Measurements from ENCODE around the gene ATG101.

ATG101 gene, protein sequence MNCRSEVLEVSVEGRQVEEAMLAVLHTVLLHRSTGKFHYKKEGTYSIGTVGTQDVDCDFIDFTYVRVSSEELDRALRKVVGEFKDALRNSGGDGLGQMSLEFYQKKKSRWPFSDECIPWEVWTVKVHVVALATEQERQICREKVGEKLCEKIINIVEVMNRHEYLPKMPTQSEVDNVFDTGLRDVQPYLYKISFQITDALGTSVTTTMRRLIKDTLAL

DNA sequence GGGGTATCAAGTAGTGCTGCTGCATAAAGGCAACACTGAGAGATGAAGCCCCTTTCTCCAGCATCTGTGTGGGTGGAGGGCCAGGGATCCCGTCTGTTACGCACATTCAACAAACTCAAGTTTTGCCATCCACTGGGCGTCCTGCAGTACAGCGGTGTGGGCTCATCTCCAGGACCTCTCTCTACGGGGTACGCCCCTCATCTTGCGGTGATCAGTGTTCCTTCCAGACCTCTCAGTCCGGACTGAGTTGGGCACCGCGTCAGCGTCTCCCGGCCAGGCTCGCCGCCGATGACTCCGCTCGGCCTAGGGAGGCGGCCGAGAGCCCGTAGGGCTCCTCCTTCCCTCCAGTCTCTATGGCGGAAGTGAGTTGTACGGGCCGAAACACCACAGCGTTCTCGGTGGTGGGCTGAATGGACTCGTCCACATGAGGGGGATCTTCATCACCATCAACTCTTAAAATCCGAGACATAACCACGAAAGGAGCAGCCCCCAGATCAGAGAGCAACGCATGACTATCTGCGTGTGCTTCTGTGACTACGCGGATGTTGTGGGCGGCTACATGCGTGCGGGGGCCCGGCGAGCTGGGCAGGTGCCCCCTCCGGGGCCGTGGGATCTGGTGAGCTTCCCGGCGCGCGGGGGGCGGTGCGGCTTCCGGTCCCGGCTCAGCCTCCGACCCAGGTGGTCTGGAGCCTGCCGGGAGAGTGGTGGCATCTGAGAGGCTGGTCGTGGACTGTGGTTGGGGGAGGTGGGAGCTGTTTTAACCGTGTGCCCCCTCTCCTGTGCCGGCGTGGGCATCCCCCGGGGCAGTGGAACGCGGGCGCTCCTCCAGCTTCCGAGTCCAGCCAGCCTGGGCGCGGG is at the start of gene ATG101:
Gene ATG101 (plus strand): TSS at position 652 of the 858 bp plus-strand sequence. CDS start 3,673 bp downstream, outside the sequence.
- peak; percentile 91 for DNase-seq

GRCh38 chr12:52020539-52021336 is 49.0 kb upstream of the ATG101 start:
- DNase-seq: peak; percentile 72

- DNase-seq: no peak
Observed at GRCh38 chr12:52022841-52023181, 47.0 kb upstream of the ATG101 start.

DNA sequence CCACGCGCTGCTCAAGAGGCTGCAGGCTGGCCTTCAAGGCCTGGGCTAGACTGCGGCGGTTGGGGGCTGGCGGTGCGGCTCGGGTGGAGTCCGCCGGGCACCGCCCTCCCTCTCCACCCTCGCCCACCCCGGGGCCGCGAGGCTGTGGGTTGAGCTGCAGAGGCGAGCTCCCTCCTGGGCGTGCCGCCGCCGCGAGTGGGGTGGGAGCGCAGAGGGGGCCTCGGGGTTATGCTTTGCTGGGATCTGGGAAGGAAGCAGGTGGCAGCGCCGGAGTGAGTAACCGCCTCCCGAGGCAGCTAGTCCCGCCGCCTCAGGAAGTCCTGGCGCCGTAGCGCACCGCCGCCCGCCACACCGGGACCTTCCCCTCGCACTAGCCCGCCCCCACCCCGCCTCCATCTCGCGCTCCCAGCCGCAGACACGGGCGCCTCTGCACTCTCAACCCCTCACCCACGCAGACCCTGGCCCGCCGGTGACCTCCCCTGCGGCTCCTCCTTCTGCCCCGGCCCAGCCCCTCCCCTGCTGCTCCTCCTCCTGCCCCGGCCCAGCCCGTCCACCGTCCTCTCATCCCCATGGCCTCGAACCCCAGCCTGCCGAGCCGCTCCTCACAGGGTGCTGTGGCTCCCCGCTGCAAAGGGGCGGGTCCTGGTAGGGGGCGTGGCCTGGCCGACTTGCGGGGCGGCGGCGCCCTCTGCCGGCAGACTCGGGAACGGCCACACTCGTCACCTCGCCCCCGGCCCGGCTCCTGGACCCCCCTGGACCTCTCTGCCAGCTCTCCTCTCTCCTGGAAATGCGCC is 46.4 kb upstream of the ATG101 start:
- DNase-seq: peak; percentile 67

GRCh38 chr12:52023976-52024688 is 45.6 kb upstream of the ATG101 start:
- DNase-seq: no peak

DNA sequence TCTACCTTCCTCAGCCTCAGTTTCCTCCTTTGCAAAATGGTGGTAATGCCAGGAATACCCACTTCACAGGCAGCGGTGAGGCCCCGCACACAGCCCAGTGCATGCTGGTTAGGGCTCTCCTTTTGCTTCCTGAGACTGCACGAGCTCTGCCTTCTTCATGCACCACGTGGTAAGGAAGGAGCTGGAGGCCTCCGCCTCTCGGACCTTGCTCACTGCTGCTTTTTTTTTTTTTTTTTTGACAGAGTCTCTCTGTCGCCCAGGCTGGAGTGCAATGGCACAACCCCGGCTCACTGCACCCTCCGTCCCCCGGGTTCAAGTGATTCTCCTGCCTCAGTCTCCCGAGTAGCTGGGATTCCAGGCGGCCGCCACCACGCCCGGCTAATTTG is 44.9 kb upstream of the ATG101 start:
- peak; percentile 94 for DNase-seq

DNA sequence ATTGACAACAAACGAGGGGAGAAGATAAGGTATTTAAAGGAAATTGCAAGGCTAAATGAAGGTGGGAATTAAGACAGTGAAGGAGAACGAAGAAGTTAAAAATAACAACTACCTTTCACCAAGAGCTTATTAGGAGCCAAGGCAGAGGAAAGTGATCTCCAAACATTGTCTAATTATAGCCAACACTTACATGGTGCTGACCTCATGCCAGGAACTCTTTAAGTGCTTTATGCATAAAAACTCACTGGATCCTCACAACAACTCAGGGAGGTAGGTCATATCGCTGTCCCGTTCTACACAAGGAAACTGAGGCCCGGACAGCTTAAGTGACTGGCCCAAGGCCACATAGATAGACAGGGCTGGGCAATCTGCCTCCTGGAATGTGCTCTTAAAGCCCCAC is 43.5 kb upstream of the ATG101 start:
- DNase-seq: no peak

DNA sequence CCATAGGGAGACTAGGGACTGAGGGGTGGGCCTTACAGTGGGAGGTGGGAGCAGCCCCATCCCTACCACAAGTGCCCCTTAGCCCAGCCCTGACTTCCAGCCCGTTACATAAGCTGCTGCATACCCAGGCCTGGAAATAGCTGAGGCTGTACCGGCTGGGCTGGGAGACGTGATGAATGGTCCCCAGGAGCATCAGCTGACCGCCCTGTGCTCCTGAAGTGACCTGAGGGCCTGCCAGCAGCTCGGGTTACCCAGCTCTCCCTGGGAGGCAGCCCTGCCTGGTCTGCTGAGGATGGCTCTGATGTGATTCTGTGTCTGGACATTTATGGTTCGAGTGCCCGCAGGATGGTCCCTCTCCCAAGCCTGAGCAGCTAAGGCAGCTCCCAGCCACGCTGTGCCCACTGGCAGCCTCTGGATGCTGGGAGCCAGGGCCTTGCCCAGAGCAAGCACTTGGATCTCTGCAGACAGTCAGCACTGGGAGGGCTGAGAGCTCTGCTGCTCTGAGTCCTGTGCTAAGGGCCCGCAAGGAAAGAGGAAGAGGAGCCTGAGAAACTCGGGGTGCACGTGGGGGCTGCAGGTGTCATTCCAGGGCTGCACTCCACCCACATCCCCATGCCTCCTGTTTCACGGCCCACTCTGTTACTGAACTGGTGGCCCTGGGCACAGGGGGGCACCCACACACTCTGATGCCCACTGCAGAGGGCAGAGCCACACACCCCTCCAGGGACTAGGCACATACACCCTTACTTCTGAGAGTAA is 42.5 kb upstream of the ATG101 start:
- DNase-seq: peak; percentile 35

GRCh38 chr12:52029685-52030084 is 40.1 kb upstream of the ATG101 start:
- no peak for DNase-seq

- no peak for DNase-seq
Observed at GRCh38 chr12:52032446-52032803, 37.4 kb upstream of the ATG101 start.

GRCh38 chr12:52032804-52033445 is 36.9 kb upstream of the ATG101 start:
- peak; percentile 94 for DNase-seq

DNA sequence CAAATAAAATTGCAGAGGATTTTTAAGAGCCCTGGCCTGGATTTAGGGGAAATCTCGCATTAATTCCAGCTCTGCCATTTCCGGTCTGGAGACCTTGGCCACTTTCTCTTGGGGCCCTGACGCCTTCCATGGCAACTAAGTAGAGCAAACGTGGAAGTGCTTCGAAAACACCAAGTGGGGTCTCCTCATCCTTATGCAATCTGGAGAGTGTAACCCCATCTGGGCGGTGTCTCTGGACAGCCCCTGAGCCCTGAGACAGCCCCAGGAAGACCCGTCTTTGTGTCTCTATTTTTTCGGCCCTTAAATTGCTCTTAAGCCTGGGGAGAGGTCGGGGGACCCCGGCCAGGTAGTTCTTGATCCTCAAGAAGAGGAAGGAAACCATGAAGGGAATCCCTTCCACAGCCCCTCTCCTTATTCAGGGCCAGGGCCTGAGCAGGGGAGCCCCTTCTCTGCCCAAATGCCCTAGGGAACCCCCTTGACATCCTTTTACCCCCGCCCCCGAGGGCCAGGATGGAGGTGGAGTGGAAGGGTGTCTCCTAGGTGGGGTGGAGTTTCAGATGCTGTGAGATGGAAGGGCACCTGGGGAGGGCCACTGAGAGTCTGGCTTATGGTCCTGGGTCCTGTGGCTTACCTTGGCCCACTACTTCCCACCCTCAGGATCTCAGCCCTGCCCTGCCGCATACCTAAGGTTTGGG is 36.2 kb upstream of the ATG101 start:
- no peak for DNase-seq

DNA sequence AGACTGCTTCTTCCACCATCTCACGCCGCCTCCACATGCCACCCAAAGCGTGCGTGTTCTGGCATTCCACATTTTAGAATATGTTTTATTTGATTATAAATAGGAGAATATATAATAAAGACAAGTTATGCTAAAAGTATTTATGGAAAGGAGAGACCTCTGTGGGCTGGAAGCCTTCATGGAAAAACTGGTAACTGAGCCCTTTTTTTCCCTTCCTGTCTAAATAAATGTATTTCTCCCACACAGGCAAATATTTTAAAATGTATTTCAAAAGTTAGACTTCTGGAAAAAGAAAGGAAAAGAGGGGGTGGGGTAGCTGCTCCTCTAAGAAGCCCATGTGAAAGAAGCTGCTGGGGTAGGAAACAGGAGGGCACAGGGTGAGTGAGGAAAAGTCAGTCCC is 34.6 kb upstream of the ATG101 start:
- no peak for DNase-seq

GRCh38 chr12:52035926-52036325 is 33.9 kb upstream of the ATG101 start:
- no peak for DNase-seq

DNA sequence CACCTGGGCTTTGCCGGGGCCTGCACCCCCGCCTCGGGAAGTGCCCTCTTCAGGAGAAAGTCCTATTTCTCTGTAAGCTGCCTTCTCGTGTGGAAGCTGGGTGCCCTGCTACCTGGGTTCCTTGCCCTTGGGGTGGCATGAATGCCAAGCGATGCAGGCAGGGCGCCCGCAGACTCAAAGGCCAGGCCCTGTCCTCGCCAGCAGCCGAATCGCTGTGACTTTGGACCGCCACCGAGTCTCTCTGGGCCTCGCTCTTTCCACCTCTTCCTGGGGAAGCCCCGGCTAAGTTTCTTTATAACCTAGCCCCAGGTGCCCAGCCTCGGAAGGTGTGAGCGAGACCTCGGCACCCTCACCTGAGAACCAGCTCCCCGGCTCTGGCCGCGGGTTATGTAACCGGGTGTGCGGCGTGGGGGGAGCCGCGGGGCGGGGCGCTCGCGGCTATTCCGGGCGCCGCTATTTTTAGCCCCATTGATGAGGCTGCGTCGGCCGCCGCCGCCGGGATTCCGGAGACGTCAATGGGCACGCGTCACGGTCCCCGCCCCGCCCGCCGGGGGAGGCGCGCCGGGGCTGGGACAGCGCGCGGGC is 33.1 kb upstream of the ATG101 start:
- peak; percentile 68 for DNase-seq

DNA sequence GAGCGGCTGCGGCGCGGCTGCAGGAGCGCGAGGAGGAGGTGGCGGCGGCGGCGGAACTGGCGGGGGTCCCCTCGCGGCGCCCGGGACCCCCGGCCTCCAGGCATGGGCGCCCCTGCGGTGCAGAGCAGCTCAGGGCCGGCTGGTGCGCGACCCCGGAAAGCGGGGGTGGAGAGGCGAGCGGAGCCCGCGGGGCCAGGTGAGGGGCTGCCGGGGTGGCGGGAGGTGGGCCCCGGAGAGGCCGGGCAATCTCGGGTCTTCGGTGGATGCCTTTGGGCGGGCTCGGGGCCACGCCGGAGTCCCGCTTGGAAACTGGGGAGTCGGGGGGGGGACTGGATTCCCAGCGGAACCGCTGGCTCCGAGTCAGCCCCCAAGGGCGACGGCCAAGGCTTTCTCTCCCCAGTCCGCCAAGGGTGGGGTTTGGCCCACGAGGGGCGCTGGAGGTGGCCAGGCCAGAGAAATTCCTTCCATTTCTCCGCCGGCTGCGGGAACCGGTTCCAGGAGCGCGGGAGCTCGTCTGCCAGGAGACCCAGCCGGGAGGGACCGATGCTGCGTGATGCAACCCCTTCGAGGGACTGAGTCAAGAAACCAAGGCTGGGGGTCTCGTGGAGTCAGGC is 32.4 kb upstream of the ATG101 start:
- DNase-seq: no peak

DNA sequence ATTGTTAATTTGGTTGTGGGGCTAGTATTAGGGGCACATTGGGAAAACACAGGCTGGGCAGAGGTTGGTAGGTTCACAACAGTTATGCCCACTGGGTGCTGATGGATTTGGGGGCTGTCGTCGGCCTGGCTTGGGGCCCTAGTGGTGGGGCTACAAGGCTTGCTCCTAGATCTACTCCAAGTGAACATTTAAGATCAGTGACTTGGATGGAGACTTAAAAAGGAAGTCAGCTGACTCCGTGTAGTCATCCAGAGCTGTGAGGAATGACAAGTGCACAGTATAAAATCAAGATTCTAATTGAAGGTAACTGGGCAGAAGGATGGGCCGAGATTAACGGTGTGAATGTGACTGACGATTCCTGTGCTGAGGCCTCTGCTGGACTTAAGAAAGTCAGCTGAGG is 31.3 kb upstream of the ATG101 start:
- no peak for DNase-seq

GRCh38 chr12:52041035-52041434 is 28.7 kb upstream of the ATG101 start:
- no peak for DNase-seq

DNA sequence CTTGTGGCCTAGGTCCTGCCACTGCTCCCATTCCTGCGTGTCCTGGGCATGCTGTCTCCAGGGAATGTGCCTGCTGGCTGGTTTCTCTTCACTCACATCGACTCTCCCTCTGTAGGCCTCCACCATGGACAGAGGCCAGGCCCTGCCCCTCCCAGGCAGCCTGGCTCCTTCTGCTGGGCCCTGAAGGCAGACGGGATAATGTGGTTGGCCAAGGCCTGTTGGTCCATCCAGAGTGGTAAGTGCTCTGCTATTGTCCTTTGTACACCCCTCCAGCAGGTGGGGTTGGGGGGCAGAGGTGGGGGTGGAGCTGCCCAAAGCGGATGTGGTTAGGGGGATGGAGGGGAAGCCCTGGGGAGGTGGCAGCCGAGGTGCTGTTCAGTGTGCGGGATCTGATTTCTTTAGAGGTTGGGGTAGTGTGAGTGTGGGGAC is 28.1 kb upstream of the ATG101 start:
- no peak for DNase-seq
